AML-193 (cell line): ENCODE results near the gene OSBPL1A.

Experiments
- DNase-seq, 2 experiments: peaks; one replicate each; lab custom pipeline; 2025; lab: John Stamatoyannopoulos, UW

OSBPL1A gene

GRCh38 chr18:24267878-24268277 lies 129.7 kb downstream of the OSBPL1A start:
- no peak for DNase-seq

- no peak for DNase-seq
Measured at GRCh38 chr18:24266131-24266530, 131.5 kb downstream of the OSBPL1A start.

- DNase-seq, result no peak
Measured at GRCh38 chr18:24265502-24266064, 132.0 kb downstream of the OSBPL1A start.

- DNase-seq, result no peak
Measured at GRCh38 chr18:24263050-24263449, 134.6 kb downstream of the OSBPL1A start.

GRCh38 chr18:24262087-24262486 lies 135.5 kb downstream of the OSBPL1A start:
- DNase-seq, result no peak

GRCh38 chr18:24259869-24260641 lies 137.6 kb downstream of the OSBPL1A start:
- DNase-seq, result no peak

- DNase-seq, result no peak
Measured at GRCh38 chr18:24254071-24254470, 143.6 kb downstream of the OSBPL1A start.

- no peak for DNase-seq
Measured at GRCh38 chr18:24249716-24250115, 147.9 kb downstream of the OSBPL1A start.

GRCh38 chr18:24248359-24248758 lies 149.3 kb downstream of the OSBPL1A start:
- no peak for DNase-seq

GRCh38 chr18:24246143-24246542 lies 151.5 kb downstream of the OSBPL1A start:
- no peak for DNase-seq

- DNase-seq, result no peak
Measured at GRCh38 chr18:24244698-24245097, 152.9 kb downstream of the OSBPL1A start.

- no peak for DNase-seq
Measured at GRCh38 chr18:24243677-24244076, 153.9 kb downstream of the OSBPL1A start.

- no peak for DNase-seq
Measured at GRCh38 chr18:24239341-24239740, 158.3 kb downstream of the OSBPL1A start.

GRCh38 chr18:24238387-24238786 lies 159.2 kb downstream of the OSBPL1A start:
- DNase-seq, result no peak

- DNase-seq, result no peak
Measured at GRCh38 chr18:24234850-24235418, 162.7 kb downstream of the OSBPL1A start.

- DNase-seq, result no peak
Measured at GRCh38 chr18:24234330-24234729, 163.3 kb downstream of the OSBPL1A start.

- no peak for DNase-seq
Measured at GRCh38 chr18:24232800-24233199, 164.8 kb downstream of the OSBPL1A start.

GRCh38 chr18:24231773-24232735 lies 165.6 kb downstream of the OSBPL1A start:
- no peak for DNase-seq

GRCh38 chr18:24230766-24231165 lies 166.9 kb downstream of the OSBPL1A start:
- DNase-seq, result no peak

- DNase-seq, result no peak
Measured at GRCh38 chr18:24228667-24229041, 169.0 kb downstream of the OSBPL1A start.

- no peak for DNase-seq
Measured at GRCh38 chr18:24227977-24228666, 169.5 kb downstream of the OSBPL1A start.

GRCh38 chr18:24220318-24220688 lies 177.3 kb downstream of the OSBPL1A start:
- no peak for DNase-seq
